Liver (tissue), 9 donors: ENCODE results near the gene CNIH1. TPM values are rescaled to one million over a fixed set of nuclear protein-coding genes. Genes with fewer than 3 reads are reported as not detected.

Source experiments
- DNase-seq: peaks from one replicate; pipeline ENCODE4 v3.0.0-alpha.2; 2017; ENCODE audit warnings: low spot score
- H3K27ac ChIP-seq, 2 donors: one replicate each; pipeline ENCODE4 v1.7.0; 2013; ENCODE audit warnings: inconsistent platforms in 2 of 2, low read length in 2 of 2, control low read depth in 1 of 2, low read depth in 1 of 2, mild to moderate bottlenecking in 1 of 2
- H3K27me3 ChIP-seq, 4 donors: one replicate each; pipeline versions ENCODE4 v1.6.1 to v1.7.0; 2013; ENCODE audit warnings: low read length in 3 of 4, inconsistent platforms in 1 of 4, mild to moderate bottlenecking in 1 of 4, moderate library complexity in 1 of 4; ENCODE audit not compliant: control insufficient read depth in 4 of 4, insufficient read depth in 4 of 4
- H3K36me3 ChIP-seq, 4 donors: one replicate each; pipeline versions ENCODE4 v1.6.1 to v1.7.0; 2013; ENCODE audit warnings: low read length in 3 of 4, mild to moderate bottlenecking in 3 of 4, low read depth in 1 of 4, moderate library complexity in 1 of 4; ENCODE audit not compliant: control insufficient read depth in 4 of 4, insufficient read depth in 3 of 4
- H3K4me1 ChIP-seq, 4 donors: one replicate each; pipeline versions ENCODE4 v1.6.1 to v1.7.0; 2013; ENCODE audit warnings: low read length in 3 of 4, mild to moderate bottlenecking in 3 of 4, moderate library complexity in 1 of 4; ENCODE audit not compliant: control insufficient read depth in 4 of 4, insufficient read depth in 4 of 4
- H3K4me3 ChIP-seq, 3 donors: one replicate each; pipeline versions ENCODE4 v1.6.1 to v1.7.0; 2013; ENCODE audit warnings: low read length in 3 of 3, control low read depth in 1 of 3, low read depth in 1 of 3, mild to moderate bottlenecking in 1 of 3
- H3K9ac ChIP-seq, 2 donors: one replicate each; pipeline ENCODE4 v1.7.0; 2013; ENCODE audit warnings: low read length in 2 of 2, mild to moderate bottlenecking in 2 of 2, moderate library complexity in 2 of 2, control low read depth in 1 of 2, low read depth in 1 of 2
- H3K9me3 ChIP-seq, 4 donors: one replicate each; pipeline versions ENCODE4 v1.6.1 to v1.7.0; 2013; ENCODE audit warnings: low read length in 3 of 4; ENCODE audit not compliant: control insufficient read depth in 4 of 4
- CTCF ChIP-seq: fragments of 150-350 bp; IDR thresholded peaks from 2 replicates; pipeline ENCODE4 v1.5.1; 2017; ENCODE audit warnings: improper control_type of control experiment, low read depth, low read length; ENCODE audit not compliant: missing input control
- EGR1 ChIP-seq, 2 donors: IDR thresholded peaks; 2 replicates each; pipeline ENCODE4 v1.6.1; 2016 to 2018; ENCODE audit warnings: antibody characterized with exemption in 2 of 2, low read depth in 2 of 2
- FOXA1 ChIP-seq: IDR thresholded peaks from 2 replicates; pipeline ENCODE4 v1.6.1; 2016; ENCODE audit warnings: antibody characterized with exemption
- FOXA2 ChIP-seq: IDR thresholded peaks from 2 replicates; pipeline ENCODE4 v1.6.1; 2016; ENCODE audit warnings: antibody characterized with exemption
- GABPA ChIP-seq, 2 donors: IDR thresholded peaks in 1 of 2; conservative IDR thresholded peaks in 1 of 2; 2 replicates each; pipeline ENCODE4 v1.6.1; 2016; ENCODE audit warnings: antibody characterized with exemption in 2 of 2, mild to moderate bottlenecking in 1 of 2, moderate library complexity in 1 of 2
- HNF4A ChIP-seq, 2 donors: conservative IDR thresholded peaks; 2 replicates each; pipeline ENCODE4 v1.6.1; 2016; ENCODE audit warnings: antibody characterized with exemption in 2 of 2, mild to moderate bottlenecking in 2 of 2
- HNF4G ChIP-seq: IDR thresholded peaks from 2 replicates; pipeline ENCODE4 v1.6.1; 2016; ENCODE audit warnings: antibody characterized with exemption
- JUND ChIP-seq, 2 donors: IDR thresholded peaks; 2 replicates each; pipeline ENCODE4 v1.6.1; 2016; ENCODE audit warnings: antibody characterized with exemption in 2 of 2
- MAX ChIP-seq: IDR thresholded peaks from 2 replicates; pipeline ENCODE4 v1.6.1; 2016; ENCODE audit warnings: antibody characterized with exemption
- NR2F2 ChIP-seq: IDR thresholded peaks from 2 replicates; pipeline ENCODE4 v1.6.1; 2016; ENCODE audit warnings: antibody characterized with exemption
- RAD21 ChIP-seq, 2 donors: IDR thresholded peaks; 2 replicates each; pipeline ENCODE4 v1.6.1; 2016; ENCODE audit warnings: antibody characterized with exemption in 2 of 2, mild to moderate bottlenecking in 2 of 2
- RXRA ChIP-seq, 2 donors: IDR thresholded peaks; 2 replicates each; pipeline ENCODE4 v1.6.1; 2017 to 2018; ENCODE audit warnings: antibody characterized with exemption in 2 of 2, mild to moderate bottlenecking in 1 of 2
- SP1 ChIP-seq: IDR thresholded peaks from 2 replicates; pipeline ENCODE4 v1.6.1; 2018; ENCODE audit warnings: antibody characterized with exemption, mild to moderate bottlenecking
- TAF1 ChIP-seq: conservative IDR thresholded peaks from 2 replicates; pipeline ENCODE4 v1.6.1; 2016; ENCODE audit warnings: antibody characterized with exemption, mild to moderate bottlenecking
- YY1 ChIP-seq: IDR thresholded peaks from 2 replicates; pipeline ENCODE4 v1.6.1; 2016; ENCODE audit warnings: antibody characterized with exemption, mild to moderate bottlenecking
- ZBTB33 ChIP-seq: IDR thresholded peaks from 2 replicates; pipeline ENCODE4 v1.6.1; 2016; ENCODE audit warnings: antibody characterized with exemption
- WGBS: extraction: QIAGEN DNeasy Blood & Tissue Kit; methylation state at CpG from one replicate; pipeline ENCODE4 v1.1.7; 2013; 5-methylcytosine and 5-hydroxymethylcytosine counted together
- polyA plus RNA-seq, 2 donors: library from polyadenylated mRNA; stranded (reverse) in 1 of 2; unstranded in 1 of 2; fragments of 200-250 nt in 1 of 2; fragments of >200 nt in 1 of 2; fragmentation: Nextera tagmentation in 1 of 2; extraction: Ambion mirVana in 1 of 2; gene quantifications; one replicate each; pipeline versions ENCODE4 v1.2.1 to v1.2.3, GENCODE V29; 2013 to 2015
- total RNA-seq, 2 donors: library from RNA; depleted of rRNA; stranded (reverse); fragments of >200 nt; gene quantifications; one replicate each; pipeline ENCODE4 v1.2.3, GENCODE V29; 2014
- TF ChIP-seq, protein P1 (sequence below): IDR thresholded peaks from 2 replicates; pipeline ENCODE4 v1.6.1; 2016; ENCODE audit warnings: antibody characterized with exemption
- TF ChIP-seq, protein P2 (sequence below): IDR thresholded peaks from 2 replicates; pipeline ENCODE4 v1.6.1; 2016; ENCODE audit warnings: antibody characterized with exemption, mild to moderate bottlenecking
- donor health status: healthy.
- donor health status: healthy.
- donor health status: healthy.
- donor health status: healthy.
- donor health status: healthy.

CNIH1 gene
- total and polyA plus RNA-seq, 4 donors: 33.9 to 193 (median 116) TPM

DNA sequence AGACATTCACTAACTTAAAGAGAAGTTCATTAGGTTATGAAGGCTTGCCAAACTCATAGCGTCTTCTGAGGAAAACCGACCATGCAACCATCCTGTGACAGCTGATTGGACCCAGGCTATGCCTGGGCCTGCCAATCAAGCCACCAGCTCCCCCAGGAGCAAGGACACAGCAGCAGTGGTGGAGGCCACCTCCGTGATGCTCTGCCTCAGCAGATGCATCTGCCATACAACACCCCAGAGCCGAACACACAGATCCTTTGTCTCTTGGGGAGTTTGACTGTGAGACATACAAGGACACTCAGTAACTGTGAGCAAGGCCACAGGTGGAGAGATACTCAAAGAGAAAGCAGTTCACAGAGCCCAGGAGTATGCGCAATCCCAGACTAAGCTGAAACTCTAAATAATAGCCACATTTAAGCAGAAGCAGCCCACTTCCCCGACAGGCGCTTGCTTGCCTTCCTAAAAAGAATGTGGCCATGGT is 10.0 kb upstream of the CNIH1 start:
- H3K9me3 ChIP-seq: no peaks in the 10 kb centered on the region
- H3K4me1 ChIP-seq: peaks cover 0 to 7% (median 3%) of the 10 kb centered on the region in 4 donors
- no peak overlapping the region for H3K27ac ChIP-seq
- H3K4me3 ChIP-seq: no peak overlapping the region
- H3K36me3 ChIP-seq: no peaks in the 10 kb centered on the region
- TF ChIP-seq YY1 (no peak), SP1 (no peak), NR2F2 (no peak), HNF4A (conservative IDR thresholded peaks at IDR 0.05) (no peak), FOXA1 (no peak), JUND (IDR thresholded peaks at IDR 0.05) (no peak), EGR1 (IDR thresholded peaks at IDR 0.05; ENCODE audit: low read depth in 2 of 2) (no peak), CTCF (no peak), MAX (no peak), HNF4G (no peak), FOXA2 (no peak), ZBTB33 (no peak), GABPA (IDR thresholded peaks at IDR 0.05 in 1 of 2, conservative IDR thresholded peaks at IDR 0.05 in 1 of 2) (no peak), RAD21 (IDR thresholded peaks at IDR 0.05) (no peak), TAF1 (no peak), RXRA (IDR thresholded peaks at IDR 0.05) (no peak)
- TF ChIP-seq, protein P1, sequence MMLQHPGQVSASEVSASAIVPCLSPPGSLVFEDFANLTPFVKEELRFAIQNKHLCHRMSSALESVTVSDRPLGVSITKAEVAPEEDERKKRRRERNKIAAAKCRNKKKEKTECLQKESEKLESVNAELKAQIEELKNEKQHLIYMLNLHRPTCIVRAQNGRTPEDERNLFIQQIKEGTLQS: no peak
- TF ChIP-seq, protein P2, sequence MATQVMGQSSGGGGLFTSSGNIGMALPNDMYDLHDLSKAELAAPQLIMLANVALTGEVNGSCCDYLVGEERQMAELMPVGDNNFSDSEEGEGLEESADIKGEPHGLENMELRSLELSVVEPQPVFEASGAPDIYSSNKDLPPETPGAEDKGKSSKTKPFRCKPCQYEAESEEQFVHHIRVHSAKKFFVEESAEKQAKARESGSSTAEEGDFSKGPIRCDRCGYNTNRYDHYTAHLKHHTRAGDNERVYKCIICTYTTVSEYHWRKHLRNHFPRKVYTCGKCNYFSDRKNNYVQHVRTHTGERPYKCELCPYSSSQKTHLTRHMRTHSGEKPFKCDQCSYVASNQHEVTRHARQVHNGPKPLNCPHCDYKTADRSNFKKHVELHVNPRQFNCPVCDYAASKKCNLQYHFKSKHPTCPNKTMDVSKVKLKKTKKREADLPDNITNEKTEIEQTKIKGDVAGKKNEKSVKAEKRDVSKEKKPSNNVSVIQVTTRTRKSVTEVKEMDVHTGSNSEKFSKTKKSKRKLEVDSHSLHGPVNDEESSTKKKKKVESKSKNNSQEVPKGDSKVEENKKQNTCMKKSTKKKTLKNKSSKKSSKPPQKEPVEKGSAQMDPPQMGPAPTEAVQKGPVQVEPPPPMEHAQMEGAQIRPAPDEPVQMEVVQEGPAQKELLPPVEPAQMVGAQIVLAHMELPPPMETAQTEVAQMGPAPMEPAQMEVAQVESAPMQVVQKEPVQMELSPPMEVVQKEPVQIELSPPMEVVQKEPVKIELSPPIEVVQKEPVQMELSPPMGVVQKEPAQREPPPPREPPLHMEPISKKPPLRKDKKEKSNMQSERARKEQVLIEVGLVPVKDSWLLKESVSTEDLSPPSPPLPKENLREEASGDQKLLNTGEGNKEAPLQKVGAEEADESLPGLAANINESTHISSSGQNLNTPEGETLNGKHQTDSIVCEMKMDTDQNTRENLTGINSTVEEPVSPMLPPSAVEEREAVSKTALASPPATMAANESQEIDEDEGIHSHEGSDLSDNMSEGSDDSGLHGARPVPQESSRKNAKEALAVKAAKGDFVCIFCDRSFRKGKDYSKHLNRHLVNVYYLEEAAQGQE: no peak
- H3K27me3 ChIP-seq: no peaks in the 10 kb centered on the region
- no peak for DNase-seq
- 93% methylated on average over 7 of the region's 7 CpGs for WGBS
- no peak overlapping the region for H3K9ac ChIP-seq
